Measurements from ENCODE around the gene PARK7.

Gene PARK7

GRCh38 chr1:7922301-7922700 is 39.2 kb upstream of the PARK7 start:
- no peak for TF ChIP-seq CTCF (IDR thresholded peaks at IDR 0.05)

GRCh38 chr1:7928247-7928646 is 33.3 kb upstream of the PARK7 start:
- TF ChIP-seq CTCF (IDR thresholded peaks at IDR 0.05) = no peak

GRCh38 chr1:7929637-7930036 is 31.9 kb upstream of the PARK7 start:
- TF ChIP-seq CTCF (IDR thresholded peaks at IDR 0.05) = no peak

GRCh38 chr1:7930645-7931445 is 30.7 kb upstream of the PARK7 start:
- TF ChIP-seq CTCF (IDR thresholded peaks at IDR 0.05) = no peak

- TF ChIP-seq CTCF (IDR thresholded peaks at IDR 0.05) = no peak
Measured at GRCh38 chr1:7931446-7931812, 30.1 kb upstream of the PARK7 start.

GRCh38 chr1:7932524-7933138 is 28.9 kb upstream of the PARK7 start:
- TF ChIP-seq CTCF (IDR thresholded peaks at IDR 0.05) = no peak

- no peak for TF ChIP-seq CTCF (IDR thresholded peaks at IDR 0.05)
Measured at GRCh38 chr1:7938070-7938469, 23.4 kb upstream of the PARK7 start.
